ENCODE measurements around the gene RPL18A.

RPL18A gene

GRCh38 chr19:17861542-17862402 lies 2.1 kb downstream of the RPL18A start:
- peaks cover 17% of the 10 kb centered on the region for H3K4me1 ChIP-seq (ENCODE audit: control insufficient read depth, insufficient read depth, low read length)
- H3K4me3 ChIP-seq (ENCODE audit: low read length): peak overlapping the region; percentile 95
- H3K36me3 ChIP-seq (ENCODE audit: control insufficient read depth, insufficient read depth, low read length, severe bottlenecking): peaks cover 43% of the 10 kb centered on the region
- no peaks in the 10 kb centered on the region for H3K27me3 ChIP-seq (replicated peaks; ENCODE audit: control insufficient read depth, insufficient read depth, low read length)
- H3K9ac ChIP-seq (ENCODE audit: low read length): peak overlapping the region; percentile 99
- no peaks in the 10 kb centered on the region for H3K9me3 ChIP-seq (ENCODE audit: control insufficient read depth, low read length)
- no peak for DNase-seq (ENCODE audit: low read depth)

GRCh38 chr19:17862711-17863519 lies 3.2 kb downstream of the RPL18A start:
- Histone ChIP-seq H3K9me3 (ENCODE audit: control insufficient read depth, low read length) (no peaks in the 10 kb centered on the region), H3K9ac (ENCODE audit: low read length) (no peak overlapping the region), H3K36me3 (ENCODE audit: control insufficient read depth, insufficient read depth, low read length, severe bottlenecking) (peaks cover 43% of the 10 kb centered on the region), H3K4me3 (ENCODE audit: low read length) (no peak overlapping the region), H3K27me3 (replicated peaks; ENCODE audit: control insufficient read depth, insufficient read depth, low read length) (no peaks in the 10 kb centered on the region), H3K4me1 (ENCODE audit: control insufficient read depth, insufficient read depth, low read length) (peaks cover 17% of the 10 kb centered on the region)
- DNase-seq (ENCODE audit: low read depth): no peak

- Histone ChIP-seq H3K4me3 (ENCODE audit: low read length) (no peak overlapping the region), H3K9ac (ENCODE audit: low read length) (no peak overlapping the region), H3K27me3 (replicated peaks; ENCODE audit: control insufficient read depth, insufficient read depth, low read length) (no peaks in the 10 kb centered on the region), H3K4me1 (ENCODE audit: control insufficient read depth, insufficient read depth, low read length) (peaks cover 17% of the 10 kb centered on the region), H3K9me3 (ENCODE audit: control insufficient read depth, low read length) (no peaks in the 10 kb centered on the region), H3K36me3 (ENCODE audit: control insufficient read depth, insufficient read depth, low read length, severe bottlenecking) (peaks cover 43% of the 10 kb centered on the region)
- no peak for DNase-seq (ENCODE audit: low read depth)
Observed at GRCh38 chr19:17863520-17864182, 3.9 kb downstream of the RPL18A start.

- peaks cover 20% of the 10 kb centered on the region for H3K4me1 ChIP-seq (ENCODE audit: control insufficient read depth, insufficient read depth, low read length)
- no peaks in the 10 kb centered on the region for H3K9me3 ChIP-seq (ENCODE audit: control insufficient read depth, low read length)
- no peak for DNase-seq (ENCODE audit: low read depth)
- peaks cover 43% of the 10 kb centered on the region for H3K36me3 ChIP-seq (ENCODE audit: control insufficient read depth, insufficient read depth, low read length, severe bottlenecking)
- H3K4me3 ChIP-seq (ENCODE audit: low read length): no peak overlapping the region
- H3K9ac ChIP-seq (ENCODE audit: low read length): no peak overlapping the region
- peaks cover 10% of the 10 kb centered on the region for H3K27me3 ChIP-seq (replicated peaks; ENCODE audit: control insufficient read depth, insufficient read depth, low read length)
Observed at GRCh38 chr19:17865364-17866311, 5.9 kb downstream of the RPL18A start.

- Histone ChIP-seq H3K36me3 (ENCODE audit: control insufficient read depth, insufficient read depth, low read length, severe bottlenecking) (peaks cover 41% of the 10 kb centered on the region), H3K4me3 (ENCODE audit: low read length) (no peak overlapping the region), H3K4me1 (ENCODE audit: control insufficient read depth, insufficient read depth, low read length) (peaks cover 13% of the 10 kb centered on the region), H3K9me3 (ENCODE audit: control insufficient read depth, low read length) (no peaks in the 10 kb centered on the region), H3K9ac (ENCODE audit: low read length) (no peak overlapping the region), H3K27me3 (replicated peaks; ENCODE audit: control insufficient read depth, insufficient read depth, low read length) (peaks cover 18% of the 10 kb centered on the region)
- no peak for DNase-seq (ENCODE audit: low read depth)
Observed at GRCh38 chr19:17866312-17866963, 6.7 kb downstream of the RPL18A start.

GRCh38 chr19:17866964-17867486 lies 7.3 kb downstream of the RPL18A start:
- Histone ChIP-seq H3K4me1 (ENCODE audit: control insufficient read depth, insufficient read depth, low read length) (peaks cover 7% of the 10 kb centered on the region), H3K27me3 (replicated peaks; ENCODE audit: control insufficient read depth, insufficient read depth, low read length) (peaks cover 23% of the 10 kb centered on the region), H3K36me3 (ENCODE audit: control insufficient read depth, insufficient read depth, low read length, severe bottlenecking) (peaks cover 35% of the 10 kb centered on the region), H3K9me3 (ENCODE audit: control insufficient read depth, low read length) (no peaks in the 10 kb centered on the region), H3K4me3 (ENCODE audit: low read length) (no peak overlapping the region), H3K9ac (ENCODE audit: low read length) (no peak overlapping the region)
- no peak for DNase-seq (ENCODE audit: low read depth)

GRCh38 chr19:17868669-17869068 lies 9.0 kb downstream of the RPL18A start:
- Histone ChIP-seq H3K27me3 (replicated peaks; ENCODE audit: control insufficient read depth, insufficient read depth, low read length) (peaks cover 32% of the 10 kb centered on the region), H3K9ac (ENCODE audit: low read length) (no peak overlapping the region), H3K4me3 (ENCODE audit: low read length) (no peak overlapping the region), H3K36me3 (ENCODE audit: control insufficient read depth, insufficient read depth, low read length, severe bottlenecking) (peaks cover 19% of the 10 kb centered on the region), H3K9me3 (ENCODE audit: control insufficient read depth, low read length) (no peaks in the 10 kb centered on the region), H3K4me1 (ENCODE audit: control insufficient read depth, insufficient read depth, low read length) (peaks cover 3% of the 10 kb centered on the region)
- no peak for DNase-seq (ENCODE audit: low read depth)

- H3K9me3 ChIP-seq (ENCODE audit: control insufficient read depth, low read length): no peaks in the 10 kb centered on the region
- no peak overlapping the region for H3K9ac ChIP-seq (ENCODE audit: low read length)
- no peak overlapping the region for H3K4me3 ChIP-seq (ENCODE audit: low read length)
- peaks cover 14% of the 10 kb centered on the region for H3K36me3 ChIP-seq (ENCODE audit: control insufficient read depth, insufficient read depth, low read length, severe bottlenecking)
- DNase-seq (ENCODE audit: low read depth): no peak
- H3K27me3 ChIP-seq (replicated peaks; ENCODE audit: control insufficient read depth, insufficient read depth, low read length): peaks cover 35% of the 10 kb centered on the region
- peaks cover 3% of the 10 kb centered on the region for H3K4me1 ChIP-seq (ENCODE audit: control insufficient read depth, insufficient read depth, low read length)
Observed at GRCh38 chr19:17869114-17869608, 9.5 kb downstream of the RPL18A start.

GRCh38 chr19:17871032-17871877 lies 11.5 kb downstream of the RPL18A start:
- Histone ChIP-seq H3K4me1 (ENCODE audit: control insufficient read depth, insufficient read depth, low read length) (peaks cover 3% of the 10 kb centered on the region), H3K36me3 (ENCODE audit: control insufficient read depth, insufficient read depth, low read length, severe bottlenecking) (no peaks in the 10 kb centered on the region), H3K9me3 (ENCODE audit: control insufficient read depth, low read length) (no peaks in the 10 kb centered on the region), H3K27me3 (replicated peaks; ENCODE audit: control insufficient read depth, insufficient read depth, low read length) (peaks cover 43% of the 10 kb centered on the region), H3K4me3 (ENCODE audit: low read length) (no peak overlapping the region), H3K9ac (ENCODE audit: low read length) (no peak overlapping the region)
- DNase-seq (ENCODE audit: low read depth): no peak

Data from adipocyte (in vitro differentiated cells).